Activated T-helper 9 cell treated with anti-CD3 and anti-CD28 coated beads, Interleukin-2, amount 50 U/mL, for 16 hours (primary cell): ENCODE measurements around the gene BTBD17.

Experiments
- DNase-seq: peaks from one replicate; pipeline ENCODE4 v3.0.0-alpha.2; 2020; ENCODE audit warnings: low read depth

The BTBD17 gene

DNA sequence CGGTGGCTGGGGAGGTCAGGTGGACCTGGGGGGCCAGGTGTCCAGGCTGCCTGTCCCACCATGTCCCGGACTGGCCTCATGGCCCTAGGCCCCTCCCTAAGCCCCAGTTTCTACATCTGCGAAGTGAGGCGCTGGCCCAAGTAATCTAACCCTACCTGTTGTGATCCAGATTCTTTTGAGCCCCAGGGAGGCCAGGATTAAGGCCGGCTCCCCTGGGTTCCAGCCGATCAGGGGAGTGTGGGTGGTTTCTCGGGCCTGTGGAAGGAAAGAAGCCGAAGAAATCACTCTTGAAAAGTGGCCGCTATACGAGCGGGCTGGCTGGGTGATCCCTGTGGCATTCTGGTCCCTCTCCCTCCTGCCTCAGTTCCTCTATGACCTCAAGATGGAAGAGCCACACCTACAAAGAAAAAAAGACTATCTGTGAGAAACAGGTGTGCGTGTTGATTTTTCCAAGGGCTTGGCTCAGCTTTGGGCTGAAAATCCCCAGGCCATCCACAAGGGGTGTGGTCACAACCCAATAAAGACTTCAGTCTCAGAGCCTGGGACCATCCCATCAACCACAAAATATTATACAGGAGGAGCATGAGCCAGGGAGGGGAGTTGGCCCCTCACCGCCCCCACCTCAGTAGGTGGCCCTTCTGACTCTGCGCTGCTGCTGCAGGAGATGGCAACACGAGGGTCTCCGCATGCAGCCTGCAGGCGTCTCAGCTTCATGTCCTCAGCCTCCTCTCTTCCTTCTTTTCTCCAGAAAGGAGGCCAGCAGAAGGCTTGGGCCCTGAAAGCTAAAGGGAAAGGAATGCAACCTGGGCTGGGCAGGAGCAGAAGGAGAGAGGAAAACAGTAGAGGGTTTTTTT lies 25.9 kb upstream of the BTBD17 start:
- no peak for DNase-seq

DNA sequence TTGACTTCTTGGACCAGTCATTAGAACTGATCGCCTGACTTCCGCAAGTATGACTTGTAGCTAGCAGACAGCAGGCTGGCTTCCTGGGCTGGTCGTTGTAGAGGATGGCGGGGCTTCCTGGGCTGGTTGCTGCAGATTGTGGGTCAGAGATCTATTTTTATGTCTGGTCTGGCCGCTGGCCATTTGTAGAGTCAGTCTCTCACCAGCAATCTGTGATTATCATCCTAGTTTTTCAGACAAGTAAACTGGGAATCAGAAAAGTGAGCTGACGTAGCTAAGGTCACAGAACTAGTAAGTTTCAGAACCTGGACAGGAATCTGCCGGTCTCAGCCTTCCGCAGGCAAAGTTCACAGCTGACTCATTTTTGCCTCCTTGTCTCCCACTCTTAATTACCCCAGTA lies 24.7 kb upstream of the BTBD17 start:
- DNase-seq, result no peak

DNA sequence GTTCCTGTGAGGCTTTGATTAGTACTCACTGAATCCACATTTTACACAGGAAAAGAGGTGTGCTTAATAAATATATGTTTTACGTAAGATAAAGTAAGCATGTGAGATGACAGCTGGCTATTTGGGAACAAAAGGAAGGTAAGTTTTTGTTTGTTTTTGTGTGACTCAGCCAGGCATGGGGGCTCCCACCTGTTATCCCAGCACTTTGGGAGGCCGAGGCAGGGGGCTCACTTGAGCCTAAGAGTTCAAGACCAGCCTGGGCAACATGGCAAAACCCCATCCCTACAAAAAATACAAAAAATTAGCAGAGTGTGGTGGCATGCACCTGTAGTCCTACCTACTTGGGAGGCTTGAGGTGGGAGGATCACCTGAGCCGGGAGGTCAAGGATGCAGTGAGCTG lies 23.5 kb upstream of the BTBD17 start:
- no peak for DNase-seq

DNA sequence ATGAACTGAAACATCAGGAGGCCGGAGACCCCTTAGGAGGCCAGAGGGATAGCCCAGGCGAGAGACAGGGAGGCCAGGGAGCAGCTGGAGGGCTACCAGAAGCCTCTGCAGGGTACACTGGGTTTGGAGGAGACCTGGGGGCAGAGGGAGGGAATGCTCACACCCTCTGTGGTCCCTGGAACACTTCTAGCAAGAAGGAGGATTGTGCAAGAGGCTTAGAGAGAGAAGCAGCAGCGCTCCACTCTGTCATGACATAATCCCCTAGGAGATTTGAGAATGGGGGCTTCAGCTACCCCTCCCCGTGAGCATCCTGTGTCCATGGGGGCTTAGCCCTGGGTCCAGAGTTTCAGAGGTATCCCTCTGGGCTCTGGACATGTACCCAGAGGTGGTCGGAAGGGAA lies 21.5 kb upstream of the BTBD17 start:
- no peak for DNase-seq

DNA sequence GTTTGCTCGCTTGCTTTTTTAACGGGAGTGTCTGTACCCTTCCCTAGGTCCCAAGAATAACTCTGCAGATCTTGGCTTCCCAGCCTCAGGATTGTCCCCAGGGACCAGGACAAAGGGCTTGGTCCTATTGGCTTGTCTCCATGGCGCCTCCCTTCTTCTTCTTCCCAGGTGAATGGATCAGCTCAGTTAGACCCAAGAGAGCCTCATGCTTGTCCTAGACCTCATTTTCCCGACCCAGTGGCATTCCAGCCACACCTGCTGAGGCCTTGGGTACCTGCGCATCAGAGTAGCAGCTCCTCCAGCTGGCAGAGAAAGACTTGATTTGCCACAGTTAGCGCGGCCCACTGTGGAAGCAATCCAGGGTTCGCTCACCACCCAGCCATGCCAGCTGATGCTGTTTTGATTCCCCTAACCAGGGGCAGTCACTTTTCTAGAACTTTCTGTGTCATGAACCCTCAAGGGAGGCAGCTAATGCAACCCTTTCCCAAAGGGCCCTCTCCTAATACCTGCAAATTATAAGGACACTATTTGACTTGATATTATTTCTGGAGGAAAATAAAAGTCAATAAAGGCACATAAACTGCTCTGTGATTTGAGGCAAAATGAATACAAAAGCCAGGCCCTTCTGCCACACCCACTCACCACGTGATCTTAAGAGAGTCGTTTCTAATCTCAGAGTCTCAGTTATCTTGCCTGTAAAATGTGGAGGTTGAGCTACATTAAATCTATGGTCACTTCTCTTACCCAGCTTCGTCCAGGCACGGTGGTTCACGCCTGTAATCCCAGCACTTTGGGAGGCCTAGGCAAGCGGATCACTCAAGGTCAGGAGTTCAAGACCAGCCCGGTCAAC lies 19.5 kb upstream of the BTBD17 start:
- DNase-seq, result no peak

DNA sequence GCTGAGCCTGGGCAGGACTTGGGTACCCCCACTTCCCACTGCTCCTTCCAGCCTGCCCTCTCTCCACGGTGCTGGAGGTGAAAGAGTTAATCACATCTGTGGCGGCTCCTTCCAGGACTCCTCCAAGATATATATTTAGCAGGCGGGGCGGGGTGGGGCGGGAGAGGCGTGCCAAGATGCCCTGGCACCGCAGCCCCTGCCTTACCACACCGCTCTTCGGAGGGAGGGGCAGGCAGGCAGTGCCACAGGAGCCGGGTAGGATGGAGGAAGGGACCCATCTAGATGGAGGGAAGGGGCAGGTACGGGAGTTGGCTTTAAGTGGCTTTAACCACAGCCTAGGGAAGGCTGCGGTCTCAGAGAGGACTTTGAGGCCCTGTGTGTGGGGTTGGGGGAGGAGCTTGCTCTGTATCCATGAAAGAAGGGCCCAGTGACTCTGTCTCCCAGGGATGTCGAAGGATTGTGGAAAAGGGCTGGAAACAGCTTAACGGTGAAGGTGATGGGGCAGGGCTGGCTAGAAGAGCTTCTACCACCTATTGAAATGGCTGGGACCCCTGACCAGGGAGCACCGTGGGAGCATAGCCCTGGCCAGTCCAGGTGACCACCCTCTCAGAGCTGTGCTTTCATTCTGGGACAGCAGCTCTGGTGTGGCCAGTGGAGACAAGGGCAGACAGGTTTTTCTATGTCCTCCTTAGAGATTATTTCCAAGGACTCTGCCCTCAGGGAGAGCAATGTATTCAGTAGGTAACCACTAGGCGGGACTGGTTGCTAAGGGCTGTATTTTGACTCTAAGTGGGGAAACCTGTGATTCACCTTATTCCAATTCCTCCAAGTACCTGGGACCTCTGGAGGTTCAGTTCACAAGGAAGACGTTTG lies 18.7 kb upstream of the BTBD17 start:
- DNase-seq, result no peak

DNA sequence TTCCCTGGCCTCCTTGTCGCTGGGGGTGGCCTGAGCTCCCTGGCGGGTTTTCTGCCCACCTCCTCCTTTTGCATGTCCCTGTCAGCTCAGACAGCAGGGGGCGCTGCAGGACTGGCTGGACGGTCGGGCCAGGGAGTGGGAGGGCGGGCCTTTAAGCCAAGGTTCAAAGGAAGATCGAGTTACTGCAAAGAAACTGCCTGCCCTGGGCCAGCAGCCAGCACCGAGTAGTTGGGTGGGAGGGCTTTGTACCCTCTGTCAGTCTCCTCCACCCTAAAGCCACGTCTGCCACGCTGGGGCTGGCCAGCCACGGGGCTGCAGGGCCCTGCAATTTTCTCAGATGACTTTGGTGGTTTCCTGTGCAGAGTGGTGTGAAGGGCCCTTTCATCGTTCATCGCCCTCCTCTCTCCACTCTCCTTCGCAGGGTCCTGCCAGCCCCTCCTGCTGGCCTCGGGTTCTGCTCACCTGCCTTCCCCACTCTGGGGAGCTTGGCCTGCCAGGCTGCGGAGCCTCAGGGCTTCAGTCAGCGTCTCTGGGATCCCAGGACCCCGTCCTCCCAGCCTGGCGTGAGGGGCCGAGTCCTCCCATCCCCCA lies 17.9 kb upstream of the BTBD17 start:
- DNase-seq, result peak; percentile 84

DNA sequence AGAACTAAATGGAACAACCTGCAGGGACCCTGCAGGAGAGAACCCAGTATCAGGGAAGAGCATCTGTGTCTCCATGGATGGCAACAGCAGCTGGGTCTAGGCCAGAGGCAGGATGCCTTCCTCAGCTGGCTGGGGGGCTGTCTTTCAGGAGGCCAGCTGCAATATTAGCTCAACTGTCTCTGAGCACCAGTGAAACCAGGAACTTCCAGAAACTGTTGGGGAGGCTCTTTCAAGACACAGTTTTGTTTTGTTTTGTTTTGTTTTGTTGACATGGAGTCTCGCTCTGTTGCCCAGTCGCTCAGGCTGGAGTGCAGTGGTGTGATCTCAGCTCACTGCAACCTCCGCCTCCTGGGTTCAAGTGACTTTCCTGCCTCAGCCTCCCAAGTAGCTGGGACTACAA lies 13.2 kb upstream of the BTBD17 start:
- DNase-seq, result no peak

DNA sequence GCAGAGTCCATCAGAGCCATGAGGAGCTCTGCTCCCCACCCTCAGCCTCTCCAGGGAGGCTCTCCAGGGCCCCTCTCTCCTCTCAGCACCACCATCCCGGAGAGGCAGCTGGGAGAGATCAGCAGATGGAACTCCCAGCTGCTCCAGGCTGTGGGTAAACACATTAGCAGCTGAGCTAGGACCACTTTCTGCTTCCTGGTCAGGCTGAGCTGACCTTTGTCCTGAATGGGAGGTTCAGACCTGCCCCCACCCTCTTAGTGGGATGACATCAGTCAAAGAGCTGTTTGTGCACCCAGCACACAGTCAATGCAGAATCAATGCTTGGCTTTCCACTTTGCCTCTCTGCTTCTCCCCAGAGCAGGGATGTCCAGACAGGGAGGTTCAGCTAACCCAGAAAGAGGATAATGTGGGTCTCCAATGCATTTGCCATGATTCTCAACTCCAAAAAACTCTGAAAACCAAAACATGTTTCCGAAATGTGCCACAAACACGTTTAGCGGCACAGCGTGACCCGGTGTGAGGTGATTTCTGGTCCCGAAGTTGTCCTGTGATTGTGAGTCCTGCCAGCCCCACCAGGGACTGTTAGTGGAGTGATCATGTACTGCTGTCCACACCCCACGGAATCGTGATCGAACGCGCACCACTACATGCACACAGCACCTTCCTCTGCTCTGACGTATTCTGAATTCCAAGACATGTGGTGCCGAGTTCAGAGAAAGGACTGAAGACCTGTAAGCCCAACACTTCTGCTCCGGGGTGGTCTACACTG lies 12.4 kb upstream of the BTBD17 start:
- no peak for DNase-seq

DNA sequence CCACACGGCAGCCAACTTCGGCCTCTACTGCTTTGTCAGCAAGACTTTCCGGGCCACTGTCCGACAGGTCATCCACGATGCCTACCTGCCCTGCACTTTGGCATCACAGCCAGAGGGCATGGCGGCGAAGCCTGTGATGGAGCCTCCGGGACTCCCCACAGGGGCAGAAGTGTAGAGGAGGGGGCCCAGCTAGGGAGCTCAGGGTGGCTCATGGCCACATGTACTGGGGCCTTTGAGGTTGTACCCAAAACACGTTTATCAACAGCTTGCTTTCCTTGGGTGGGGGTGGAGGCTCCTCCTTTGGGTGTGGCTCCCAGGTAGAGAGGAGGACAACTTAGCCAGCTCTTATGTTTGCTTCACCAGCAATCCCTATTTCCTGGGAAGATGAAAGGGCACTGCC lies 10.8 kb upstream of the BTBD17 start:
- no peak for DNase-seq

DNA sequence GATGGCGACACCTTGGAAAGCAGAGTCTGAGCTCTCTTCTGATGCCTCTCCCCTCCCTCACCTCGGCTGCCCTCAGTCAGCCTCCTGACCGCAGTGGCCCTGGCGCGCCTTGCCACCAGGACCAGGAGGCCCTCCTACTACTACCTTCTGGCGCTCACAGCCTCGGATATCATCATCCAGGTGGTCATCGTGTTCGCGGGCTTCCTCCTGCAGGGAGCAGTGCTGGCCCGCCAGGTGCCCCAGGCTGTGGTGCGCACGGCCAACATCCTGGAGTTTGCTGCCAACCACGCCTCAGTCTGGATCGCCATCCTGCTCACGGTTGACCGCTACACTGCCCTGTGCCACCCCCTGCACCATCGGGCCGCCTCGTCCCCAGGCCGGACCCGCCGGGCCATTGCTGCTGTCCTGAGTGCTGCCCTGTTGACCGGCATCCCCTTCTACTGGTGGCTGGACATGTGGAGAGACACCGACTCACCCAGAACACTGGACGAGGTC lies 10.0 kb upstream of the BTBD17 start:
- no peak for DNase-seq

DNA sequence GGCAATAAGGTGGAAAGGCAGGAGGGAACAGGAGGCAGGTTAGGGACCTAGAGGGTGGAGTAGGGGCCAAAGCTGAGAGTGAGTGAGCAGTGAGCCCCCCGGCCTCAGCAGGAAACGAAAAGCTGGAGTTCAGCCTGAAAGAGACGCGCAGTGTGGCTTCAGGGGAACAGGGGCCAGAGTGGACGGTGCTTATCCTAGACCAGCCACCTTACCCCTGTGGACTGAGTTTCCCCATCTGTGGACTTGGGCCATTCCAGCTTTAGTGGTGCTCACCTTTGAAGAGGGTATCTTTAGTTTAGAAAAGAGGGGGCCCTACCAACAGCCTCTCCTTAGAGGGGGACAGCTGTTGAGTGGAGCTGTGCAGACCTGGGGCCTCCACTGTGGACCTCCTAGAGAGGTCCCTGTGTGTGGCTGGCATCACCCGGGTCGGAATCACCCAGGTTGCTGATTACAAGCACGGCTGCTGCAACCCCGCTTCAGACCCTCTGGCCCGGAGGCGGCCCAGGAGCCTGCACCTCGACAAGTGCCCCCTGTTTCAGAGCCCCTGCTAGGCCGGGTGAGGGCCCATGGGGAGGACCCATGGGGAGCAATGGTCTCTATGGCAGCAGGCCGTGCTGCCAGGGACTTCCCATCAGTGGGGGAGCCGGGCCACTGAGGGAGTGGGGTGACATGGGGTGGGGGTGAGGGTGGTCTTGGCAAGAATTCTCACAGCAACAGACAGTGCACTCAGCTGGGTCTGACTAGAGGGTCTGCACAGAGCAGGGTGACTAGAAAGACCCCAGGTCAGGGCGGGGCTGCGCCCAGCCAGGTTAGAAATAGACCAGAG lies 8.2 kb upstream of the BTBD17 start:
- no peak for DNase-seq

DNA sequence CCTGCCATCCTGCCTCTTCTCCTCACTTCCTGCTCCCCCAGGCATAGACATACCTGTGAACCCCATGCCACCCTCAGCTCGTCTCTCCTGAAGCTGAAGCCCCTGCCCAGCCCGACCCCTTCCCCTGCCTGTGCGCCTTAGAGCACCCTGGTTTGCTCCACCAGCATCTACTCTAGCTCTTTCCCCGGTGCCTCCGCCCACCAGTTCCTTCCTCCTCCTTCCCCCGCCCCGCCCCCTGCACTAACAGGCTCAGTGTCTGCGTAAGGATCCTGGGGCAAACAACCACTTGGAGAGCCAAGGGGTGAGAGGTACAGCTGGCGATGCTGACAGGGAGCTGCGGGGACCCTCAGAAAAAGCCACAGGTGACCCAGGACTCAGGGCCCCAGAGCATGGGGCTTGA lies 7.6 kb upstream of the BTBD17 start:
- peak; percentile 28 for DNase-seq

DNA sequence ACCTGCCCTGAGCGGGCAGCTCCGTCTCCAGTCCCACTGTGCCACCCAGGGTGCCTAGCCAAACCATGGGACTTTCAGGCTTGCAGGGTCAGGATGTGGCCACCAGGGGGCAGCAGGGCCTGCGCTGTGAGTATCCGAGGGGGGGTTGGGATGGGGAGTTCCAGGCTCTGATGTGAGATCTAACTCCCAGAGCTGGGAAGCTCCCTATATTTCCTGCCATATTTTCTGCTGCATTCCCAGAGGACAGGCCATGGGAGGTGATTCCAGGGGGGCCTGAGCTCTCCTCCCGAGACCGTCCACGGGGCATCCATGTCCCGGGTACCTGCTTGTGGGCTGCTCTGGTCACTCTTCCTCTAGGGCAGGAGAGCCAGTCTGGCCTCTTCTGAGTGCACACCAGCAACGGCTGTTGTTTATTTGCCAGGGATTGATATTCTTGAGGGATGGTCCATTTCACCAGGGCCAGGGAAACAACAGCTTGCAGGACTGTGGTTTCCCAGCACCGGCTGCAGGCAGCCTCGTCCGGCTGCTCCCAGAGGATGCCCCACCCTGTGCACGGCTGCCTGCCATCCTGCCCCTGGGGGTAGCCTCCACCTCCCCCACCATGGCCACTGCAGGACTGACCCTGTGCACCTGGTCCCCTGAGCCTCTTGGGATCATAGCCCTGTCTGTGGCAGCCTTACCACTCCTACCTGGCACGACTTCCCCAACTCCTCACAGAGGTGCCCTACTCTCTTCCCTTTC lies 6.8 kb upstream of the BTBD17 start:
- DNase-seq, result peak; percentile 63

DNA sequence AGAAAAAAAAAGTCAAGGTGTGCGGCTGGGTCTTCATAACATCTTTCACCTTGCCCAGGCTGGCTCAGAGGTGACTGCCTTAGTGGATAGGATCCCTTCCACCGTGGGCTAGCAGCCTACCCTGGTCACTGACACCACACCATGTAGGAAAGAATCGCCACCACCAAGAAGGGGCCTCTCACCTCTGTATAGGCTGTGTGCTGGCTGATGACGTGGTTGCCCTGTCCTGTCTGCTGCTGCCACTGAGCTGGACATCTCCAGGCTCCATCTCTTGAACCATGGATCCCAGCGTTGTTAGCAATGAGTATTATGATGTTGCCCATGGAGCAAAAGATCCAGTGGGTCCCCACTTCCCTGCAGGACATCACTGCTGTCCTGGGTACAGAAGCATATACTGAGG lies 5.5 kb upstream of the BTBD17 start, which contains the start of gene GPR142:
TSS of gene GPR142 (plus strand) at position 301 of the 400 bp plus-strand sequence. CDS start 2,035 bp downstream, outside the sequence.
- DNase-seq, result no peak

DNA sequence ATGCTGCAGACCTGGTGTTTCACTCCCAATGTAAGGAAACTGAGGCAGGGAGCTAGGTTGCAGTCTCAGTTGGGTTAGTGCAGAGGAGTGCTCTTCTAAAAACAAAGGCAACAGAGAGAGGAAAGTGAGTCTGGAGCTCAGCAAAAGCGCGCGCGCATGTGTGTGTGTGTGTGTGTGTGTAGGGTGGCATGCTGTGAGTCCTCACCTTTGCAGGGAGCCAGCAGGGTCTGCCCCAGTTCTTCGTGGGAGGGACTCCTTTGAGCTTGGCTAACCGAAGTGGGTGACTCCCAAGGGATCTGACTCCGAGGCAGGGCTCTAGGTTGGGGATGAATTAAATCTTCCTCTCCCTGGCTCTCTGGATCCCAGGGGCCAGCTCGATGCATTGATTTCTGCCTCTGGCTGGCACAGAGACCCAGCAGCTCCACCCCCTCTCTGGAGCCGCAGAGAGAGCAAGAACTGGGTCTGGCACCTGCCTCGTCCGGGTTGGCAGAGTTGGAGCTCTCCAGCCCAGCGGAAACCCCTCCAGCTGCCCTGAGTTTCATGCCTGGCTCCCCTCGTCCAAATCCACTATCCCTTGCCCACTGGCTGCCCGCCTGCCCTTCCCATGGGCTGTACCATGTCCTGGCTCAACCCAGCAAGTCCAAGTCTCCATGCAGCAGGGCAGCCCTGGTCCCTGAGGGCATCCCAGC lies 1.3 kb upstream of the BTBD17 start:
- DNase-seq, result no peak

DNA sequence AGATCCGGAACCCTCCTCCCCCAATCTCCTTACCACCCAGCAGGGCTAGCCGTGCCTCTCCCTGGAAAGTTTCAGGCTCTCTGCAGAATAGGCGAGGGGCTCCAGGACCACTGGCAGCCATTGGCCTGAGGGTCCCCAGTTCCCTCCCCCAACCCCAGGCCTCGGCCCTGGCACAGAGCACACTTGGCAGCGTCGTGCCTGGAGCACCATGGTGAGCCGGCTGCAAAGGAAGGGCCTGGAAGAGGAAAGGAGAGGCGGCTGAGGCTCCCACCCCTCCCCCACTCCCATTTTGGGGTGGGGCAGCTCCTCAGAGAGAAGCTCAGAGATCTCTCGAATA lies 369 bp upstream of the BTBD17 start:
- no peak for DNase-seq

DNA sequence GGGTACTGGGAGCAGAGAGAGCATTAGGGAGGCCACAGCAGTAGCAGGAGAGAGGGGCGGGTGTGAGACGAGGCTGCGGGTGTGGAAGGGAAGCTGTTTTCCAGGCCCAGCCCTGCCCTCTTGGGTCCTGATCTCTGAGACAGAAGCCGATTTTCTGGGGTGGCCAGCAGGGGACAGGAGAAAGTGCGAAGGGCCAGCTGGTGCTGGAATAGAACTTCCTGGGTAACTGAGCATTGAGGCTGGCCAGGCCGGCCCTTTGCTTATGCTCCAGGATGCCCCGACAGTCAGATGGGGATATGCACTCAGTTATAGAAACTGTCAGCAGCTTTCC lies 804 bp downstream of the BTBD17 start:
- no peak for DNase-seq

DNA sequence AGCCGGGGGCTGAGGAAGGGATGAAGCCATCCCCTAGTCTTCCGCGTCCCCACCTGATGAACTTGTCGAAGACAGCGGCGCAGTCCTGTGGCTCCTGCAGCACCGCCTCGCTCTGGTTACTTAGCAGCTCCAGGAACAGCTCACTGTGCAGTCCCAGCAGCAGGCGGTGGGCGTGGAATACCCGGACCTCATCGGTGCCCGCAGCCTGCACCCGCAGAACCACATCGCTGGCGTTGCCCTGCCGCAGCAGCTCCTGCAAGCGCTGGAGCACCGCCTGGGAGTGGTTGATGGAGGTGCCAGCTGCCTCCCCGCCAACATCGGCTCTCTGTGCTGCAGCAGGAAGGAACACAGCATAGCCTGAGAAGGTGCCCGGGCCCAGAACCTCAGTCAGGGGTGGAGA lies 1.8 kb downstream of the BTBD17 start:
- no peak for DNase-seq
